HG02852 (cell line): Measurements from ENCODE around the gene IL12RB1.
"Not testable (repeated sequence)": the region's sequence is repeated elsewhere in the genome, so short reads cannot be mapped to it uniquely, and the experiment has no call there.

Source experiments
- ATAC-seq: cut with Tn5 transposase; IDR thresholded peaks from one replicate; pipeline ENCODE4 v1.9.1; 2021; ENCODE audit warnings: mild to moderate bottlenecking, moderate library complexity; ENCODE audit not compliant: unreplicated experiment

The IL12RB1 gene

GRCh38 chr19:18112989-18113478 lies 26.3 kb upstream of the IL12RB1 start:
- ATAC-seq = no peak

GRCh38 chr19:18110609-18111232 lies 24.0 kb upstream of the IL12RB1 start:
- no peak for ATAC-seq

- no peak for ATAC-seq
Measured at GRCh38 chr19:18109733-18110608, 23.2 kb upstream of the IL12RB1 start.

- no peak for ATAC-seq
Measured at GRCh38 chr19:18109341-18109732, 22.6 kb upstream of the IL12RB1 start.

GRCh38 chr19:18108897-18109296 lies 22.2 kb upstream of the IL12RB1 start:
- no peak for ATAC-seq

GRCh38 chr19:18107235-18107634 lies 20.5 kb upstream of the IL12RB1 start:
- ATAC-seq = no peak

GRCh38 chr19:18105259-18105658 lies 18.5 kb upstream of the IL12RB1 start:
- not testable (repeated sequence) for ATAC-seq

- no peak for ATAC-seq
Measured at GRCh38 chr19:18104793-18105131, 18.0 kb upstream of the IL12RB1 start.

- no peak for ATAC-seq
Measured at GRCh38 chr19:18102916-18103542, 16.3 kb upstream of the IL12RB1 start.

GRCh38 chr19:18101268-18101667 lies 14.5 kb upstream of the IL12RB1 start:
- ATAC-seq = no peak

GRCh38 chr19:18100710-18101109 lies 14.0 kb upstream of the IL12RB1 start:
- no peak for ATAC-seq

GRCh38 chr19:18099623-18099995 lies 12.9 kb upstream of the IL12RB1 start:
- no peak for ATAC-seq

GRCh38 chr19:18098891-18099622 lies 12.3 kb upstream of the IL12RB1 start:
- ATAC-seq = peak; percentile 48

GRCh38 chr19:18097993-18098890 lies 11.5 kb upstream of the IL12RB1 start:
- no peak for ATAC-seq

GRCh38 chr19:18097217-18097992 lies 10.7 kb upstream of the IL12RB1 start, which contains the start of gene MAST3:
TSS of gene MAST3 (plus strand) at chr19:18097778. CDS start at chr19:18097793, 15 bp downstream.
- peak; percentile 48 for ATAC-seq

GRCh38 chr19:18096258-18096657 lies 9.5 kb upstream of the IL12RB1 start:
- ATAC-seq = no peak

GRCh38 chr19:18093439-18094161 lies 6.9 kb upstream of the IL12RB1 start:
- ATAC-seq = no peak

GRCh38 chr19:18091217-18091608 lies 4.5 kb upstream of the IL12RB1 start:
- ATAC-seq = no peak
